Neural crest cell (in vitro differentiated cells): Measurements from ENCODE around the gene HES4. TPM values are rescaled to one million over a fixed set of nuclear protein-coding genes. Genes with fewer than 3 reads are reported as not detected.

Experiments
- DNase-seq: peaks from one replicate; pipeline ENCODE4 v3.0.0; 2021; ENCODE audit warnings: low read depth, mixed read lengths, low spot score
- H3K27ac Mint-ChIP-seq: one replicate; pipeline ENCODE4 v1.8.0; 2021; ENCODE audit warnings: mild to moderate bottlenecking, mixed read lengths; ENCODE audit not compliant: unreplicated experiment
- H3K27me3 Mint-ChIP-seq: 2 replicates; pipeline ENCODE4 v1.8.0; 2021; ENCODE audit warnings: low read depth, mild to moderate bottlenecking, mixed read lengths
- H3K36me3 Mint-ChIP-seq: 2 replicates; pipeline ENCODE4 v1.8.0; 2021; ENCODE audit warnings: low read depth, mild to moderate bottlenecking, mixed read lengths
- H3K4me1 Mint-ChIP-seq: 2 replicates; pipeline ENCODE4 v1.8.0; 2021; ENCODE audit warnings: mixed read lengths
- H3K4me3 Mint-ChIP-seq: one replicate; pipeline ENCODE4 v1.8.0; 2021; ENCODE audit warnings: mild to moderate bottlenecking, mixed read lengths
- H3K9me3 Mint-ChIP-seq: 2 replicates; pipeline ENCODE4 v1.8.0; 2021; ENCODE audit warnings: mixed read lengths
- CTCF ChIP-seq: fragments of 200-600 bp; sonication (generic); conservative IDR thresholded peaks from 2 replicates; pipeline ENCODE4 v1.5.0; 2021; ENCODE audit warnings: antibody characterized with exemption, mild to moderate bottlenecking
- total RNA-seq: library from RNA; stranded (reverse); gene quantifications from 2 replicates; pipeline ENCODE4 v1.2.1, GENCODE V29; 2021

The HES4 gene
- total RNA-seq, 1 donor from 2014 or later, result 35.7 TPM

GRCh38 chr1:1022302-1023009 is 22.6 kb upstream of the HES4 start:
- Mint-ChIP-seq H3K4me1 (peaks cover 15% of the 10 kb centered on the region), H3K27ac (peak overlapping the region; percentile 19), H3K27me3 (no peaks in the 10 kb centered on the region), H3K4me3 (peak overlapping the region; percentile 86), H3K9me3 (no peaks in the 10 kb centered on the region), H3K36me3 (no peaks in the 10 kb centered on the region)
- no peak for DNase-seq
- TF ChIP-seq CTCF, result no peak

GRCh38 chr1:1021920-1022259 is 22.0 kb upstream of the HES4 start:
- H3K4me3 Mint-ChIP-seq, result peak overlapping the region; percentile 79
- TF ChIP-seq CTCF, result no peak
- no peaks in the 10 kb centered on the region for H3K27me3 Mint-ChIP-seq
- H3K9me3 Mint-ChIP-seq, result no peaks in the 10 kb centered on the region
- DNase-seq, result no peak
- H3K36me3 Mint-ChIP-seq, result no peaks in the 10 kb centered on the region
- no peak overlapping the region for H3K27ac Mint-ChIP-seq
- peaks cover 20% of the 10 kb centered on the region for H3K4me1 Mint-ChIP-seq

GRCh38 chr1:1021010-1021919 is 21.4 kb upstream of the HES4 start:
- no peak for DNase-seq

GRCh38 chr1:1020415-1021009 is 20.6 kb upstream of the HES4 start:
- no peaks in the 10 kb centered on the region for H3K36me3 Mint-ChIP-seq
- DNase-seq, result peak; percentile 44
- no peaks in the 10 kb centered on the region for H3K9me3 Mint-ChIP-seq
- no peak for TF ChIP-seq CTCF
- no peak overlapping the region for H3K27ac Mint-ChIP-seq
- H3K27me3 Mint-ChIP-seq, result no peaks in the 10 kb centered on the region
- H3K4me3 Mint-ChIP-seq, result peak overlapping the region; percentile 79
- H3K4me1 Mint-ChIP-seq, result peaks cover 20% of the 10 kb centered on the region

More at GRCh38 chr1:1021010-1021919, 21.4 kb upstream of the HES4 start:
- H3K36me3 Mint-ChIP-seq, result no peaks in the 10 kb centered on the region
- no peak overlapping the region for H3K27ac Mint-ChIP-seq
- H3K27me3 Mint-ChIP-seq, result no peaks in the 10 kb centered on the region
- no peaks in the 10 kb centered on the region for H3K9me3 Mint-ChIP-seq
- no peak for TF ChIP-seq CTCF
- peak overlapping the region; percentile 79 for H3K4me3 Mint-ChIP-seq
- H3K4me1 Mint-ChIP-seq, result peaks cover 20% of the 10 kb centered on the region

GRCh38 chr1:1020000-1020404 is 20.1 kb upstream of the HES4 start, which contains the start of gene AGRN:
TSS of gene AGRN (plus strand) at chr1:1020120. CDS start at chr1:1020173, 53 bp downstream.
- Mint-ChIP-seq H3K9me3 (no peaks in the 10 kb centered on the region), H3K36me3 (no peaks in the 10 kb centered on the region), H3K27me3 (no peaks in the 10 kb centered on the region), H3K4me3 (peak within 1 kb of the TSS; percentile 79), H3K4me1 (peaks cover 20% of the 10 kb centered on the region), H3K27ac (no peak within 1 kb of the TSS)
- DNase-seq, result peak; percentile 30
- TF ChIP-seq CTCF, result no peak
